GM19351 (cell line): ENCODE results near the gene BANK1.

ENCODE experiments used
- ATAC-seq: cut with Tn5 transposase; IDR thresholded peaks from one replicate; pipeline ENCODE4 v1.9.1; 2021; ENCODE audit warnings: mild to moderate bottlenecking, moderate library complexity; ENCODE audit not compliant: unreplicated experiment

The BANK1 gene

DNA sequence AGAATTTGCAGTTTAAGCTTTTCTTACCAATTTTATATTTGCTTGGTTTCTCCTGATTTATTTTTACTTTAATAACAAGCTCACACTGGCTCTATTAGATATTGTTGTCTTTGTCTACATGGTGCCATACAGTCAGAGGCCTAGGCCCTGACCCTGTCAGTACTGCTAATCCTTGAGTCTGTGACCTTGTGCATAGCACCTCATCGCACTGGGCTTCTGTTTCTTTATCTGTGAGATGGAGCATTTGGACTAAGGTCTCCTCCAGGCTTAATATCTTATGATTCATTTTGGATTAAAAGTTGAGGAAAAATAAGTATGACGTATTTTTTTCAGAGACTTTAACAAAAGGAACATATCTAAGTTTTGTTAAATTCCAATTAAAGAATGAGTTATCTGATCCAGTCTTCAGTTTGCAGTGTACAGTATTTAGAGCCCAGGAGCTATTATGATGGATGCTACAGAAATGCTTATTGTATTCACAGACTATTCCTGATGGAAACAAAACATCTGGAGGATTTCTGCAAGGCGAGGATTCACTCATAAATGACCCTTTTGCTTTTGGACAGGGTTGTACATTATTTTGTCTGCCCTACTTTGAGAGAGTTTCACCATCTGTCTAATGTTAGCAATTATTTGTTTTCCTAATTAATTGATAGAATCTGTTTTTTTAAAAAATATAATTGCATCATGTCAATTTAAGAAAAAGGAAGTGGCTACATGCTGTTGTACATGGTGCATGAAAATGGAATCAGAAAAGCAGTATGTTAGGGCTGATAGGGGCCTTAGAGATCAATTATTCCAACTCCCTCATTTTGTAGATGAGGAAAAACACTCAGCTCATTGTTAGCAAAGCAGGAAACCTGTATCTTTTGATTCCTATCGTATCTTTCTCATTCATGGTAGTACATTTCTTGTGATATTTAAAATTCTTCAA is 203.6 kb downstream of the BANK1 start:
- ATAC-seq, result no peak

- peak; percentile 97 for ATAC-seq
Measured at GRCh38 chr4:102007959-102008425, 217.5 kb downstream of the BANK1 start.

DNA sequence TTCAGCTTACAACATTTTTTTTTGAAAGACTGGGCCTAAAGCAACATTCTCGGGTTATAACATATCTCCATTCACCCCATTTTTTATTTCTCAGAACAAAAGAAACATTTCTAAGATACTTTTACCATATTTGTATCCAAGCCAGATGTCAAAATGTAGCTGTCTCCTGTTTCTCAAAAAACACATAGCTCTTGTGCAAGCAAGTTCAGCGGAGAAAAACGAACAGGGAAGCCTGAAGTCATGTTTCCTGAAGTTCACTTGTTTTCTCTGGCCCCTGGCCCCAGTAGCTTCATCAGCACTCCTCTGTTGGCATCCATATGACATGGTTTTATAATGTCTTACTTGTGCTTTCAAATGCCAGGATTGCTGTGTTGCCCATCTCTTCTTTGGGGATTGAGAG is 218.2 kb downstream of the BANK1 start:
- ATAC-seq, result no peak

DNA sequence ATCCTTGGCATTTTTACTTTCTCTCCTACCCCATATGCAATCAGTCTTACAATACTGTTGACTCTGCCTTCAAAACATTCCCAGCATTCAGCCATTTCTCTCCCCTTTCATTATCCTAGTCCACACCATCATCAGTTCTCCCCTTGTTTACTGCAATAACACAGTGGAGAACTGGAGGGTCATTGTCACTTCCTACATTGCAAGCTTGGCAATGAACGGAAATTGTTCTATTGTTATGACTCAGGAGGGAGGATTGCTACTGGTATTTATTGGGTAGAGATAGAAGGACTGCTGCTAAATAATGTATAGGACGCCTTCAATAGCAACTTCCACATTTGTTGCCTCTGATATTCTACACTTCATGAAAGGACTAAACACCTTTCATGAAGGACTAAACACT is 231.8 kb downstream of the BANK1 start:
- ATAC-seq, result no peak

- ATAC-seq, result no peak
Measured at GRCh38 chr4:102027961-102028360, 237.4 kb downstream of the BANK1 start.

DNA sequence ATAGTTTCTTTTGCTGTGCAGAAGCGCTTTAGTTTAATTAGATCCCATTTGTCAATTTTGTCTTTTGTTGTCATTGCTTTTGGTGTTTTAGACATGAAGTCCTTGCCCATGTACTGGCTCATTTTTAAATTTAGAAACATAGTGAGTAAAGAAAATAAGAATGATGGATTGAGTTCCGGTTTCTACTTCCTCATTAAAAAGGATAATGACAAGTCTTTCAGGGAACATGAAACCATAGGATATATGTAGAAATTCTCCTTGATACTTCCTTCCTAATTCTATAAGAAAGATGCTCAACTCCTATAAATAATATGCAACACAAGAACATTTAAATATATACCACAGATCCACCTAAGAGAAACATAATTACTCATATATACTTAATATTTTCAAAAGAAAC is 240.9 kb downstream of the BANK1 start:
- ATAC-seq, result no peak

DNA sequence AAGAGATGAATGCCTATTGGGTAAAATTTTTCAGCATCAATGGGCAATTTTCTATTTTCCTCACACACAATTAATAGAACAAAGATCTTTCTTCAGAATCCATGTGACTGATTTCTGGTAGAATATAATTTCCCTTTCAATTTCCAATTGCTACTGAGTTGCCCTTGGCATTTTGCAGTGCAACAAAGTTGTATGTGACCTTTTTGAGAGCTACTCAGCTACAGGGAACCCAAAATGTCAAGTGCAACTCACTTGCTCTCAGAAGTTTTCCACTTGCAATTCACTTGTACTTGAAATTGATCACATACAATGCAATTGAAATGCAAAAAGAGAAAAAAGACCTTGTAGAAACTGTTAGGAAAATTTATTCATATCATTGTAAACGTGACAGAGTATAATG is 245.5 kb downstream of the BANK1 start:
- ATAC-seq, result no peak

GRCh38 chr4:102036619-102037376 is 246.3 kb downstream of the BANK1 start:
- ATAC-seq, result no peak

- ATAC-seq, result no peak
Measured at GRCh38 chr4:102037566-102037965, 247.0 kb downstream of the BANK1 start.

GRCh38 chr4:102042871-102043802 is 252.6 kb downstream of the BANK1 start:
- ATAC-seq, result no peak

DNA sequence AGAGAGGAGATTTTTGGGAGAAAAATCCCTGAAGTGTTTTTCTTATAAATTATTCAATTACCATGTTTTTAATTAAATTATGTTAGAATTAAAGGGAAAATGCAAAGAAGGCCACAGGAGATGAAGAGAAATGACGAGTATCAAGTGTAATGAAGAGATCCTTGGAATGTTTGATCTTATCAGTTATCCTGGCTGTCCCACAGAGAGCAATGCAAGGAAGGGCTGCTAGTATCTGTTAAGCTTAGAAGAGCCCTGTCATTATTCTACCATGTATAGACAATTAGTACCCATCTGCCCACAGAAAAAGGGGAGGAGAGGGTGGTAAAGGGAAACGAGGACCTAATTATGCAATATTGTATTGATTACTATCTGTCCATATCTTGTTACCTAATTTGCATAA is 257.1 kb downstream of the BANK1 start:
- ATAC-seq, result no peak

- no peak for ATAC-seq
Measured at GRCh38 chr4:102055805-102056204, 265.3 kb downstream of the BANK1 start.

GRCh38 chr4:102057122-102057521 is 266.6 kb downstream of the BANK1 start:
- no peak for ATAC-seq

DNA sequence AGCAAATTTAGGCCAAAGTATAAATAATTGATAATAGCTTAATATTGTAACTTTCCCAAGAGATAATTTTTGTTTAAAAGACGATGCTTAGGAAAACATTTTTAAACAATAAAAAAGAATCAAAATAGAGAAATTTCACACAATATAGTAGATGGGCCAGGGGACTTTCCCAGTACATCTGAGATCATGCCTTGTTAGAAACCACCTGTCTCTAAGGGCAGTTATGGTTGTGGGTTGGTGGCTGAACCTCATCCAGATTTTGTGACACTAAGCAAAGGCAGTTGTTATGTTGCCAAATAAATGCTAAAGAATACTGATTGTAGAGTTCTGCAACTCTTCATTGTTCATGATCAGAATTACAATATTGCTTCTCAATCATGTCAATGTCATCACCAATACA is 270.6 kb downstream of the BANK1 start:
- ATAC-seq, result peak; percentile 93

DNA sequence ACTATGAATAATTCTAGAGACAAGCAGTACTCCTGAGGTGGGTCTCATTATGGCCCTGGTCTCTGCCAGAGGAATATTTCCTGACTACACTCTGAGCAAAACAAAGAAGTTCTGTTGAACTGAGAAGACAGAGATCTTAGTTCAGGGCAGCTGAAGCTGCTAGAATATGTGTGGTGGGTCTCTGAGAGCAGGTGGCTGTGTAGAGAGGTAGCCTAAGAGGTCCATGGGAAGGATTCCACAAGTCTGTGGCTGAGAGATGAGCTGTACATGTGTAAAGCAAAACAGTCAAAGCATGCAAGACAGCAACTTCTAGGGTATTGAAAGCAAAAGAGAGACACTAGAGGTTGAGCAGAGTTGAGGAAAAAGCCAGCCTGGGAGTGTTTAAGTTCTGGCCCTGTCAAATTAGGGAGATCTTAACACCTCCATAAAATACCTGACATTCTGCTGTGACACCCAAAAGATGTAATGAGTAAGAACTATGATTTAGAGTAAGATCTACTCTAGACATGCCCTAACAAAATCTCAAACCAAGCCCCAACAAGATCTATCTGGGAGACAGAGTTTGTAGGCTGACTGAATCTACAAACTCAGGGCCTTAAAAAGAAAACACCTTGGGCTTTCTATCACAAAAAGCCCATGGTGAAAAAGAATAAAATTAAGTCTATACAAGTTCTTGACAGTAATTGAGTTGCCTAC is 274.4 kb downstream of the BANK1 start:
- ATAC-seq, result no peak

DNA sequence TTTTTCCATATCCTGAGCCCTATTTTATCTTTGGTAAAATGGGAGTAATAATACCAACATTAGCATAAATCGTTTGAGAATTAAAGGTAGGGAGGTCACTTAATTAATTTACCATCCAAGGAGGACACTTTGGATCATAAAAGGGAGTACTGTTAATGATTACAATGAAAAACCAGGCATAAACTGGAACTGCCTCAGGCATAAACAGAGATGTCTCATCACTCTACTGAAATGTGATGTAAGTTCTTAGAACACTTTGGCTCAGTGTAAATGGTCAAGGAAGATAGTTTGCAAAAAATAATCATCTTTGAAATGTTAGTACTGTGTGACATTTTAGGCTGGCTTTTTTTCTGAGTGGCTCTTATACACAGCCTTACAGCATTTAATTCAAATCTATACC is 286.1 kb downstream of the BANK1 start:
- ATAC-seq, result no peak

DNA sequence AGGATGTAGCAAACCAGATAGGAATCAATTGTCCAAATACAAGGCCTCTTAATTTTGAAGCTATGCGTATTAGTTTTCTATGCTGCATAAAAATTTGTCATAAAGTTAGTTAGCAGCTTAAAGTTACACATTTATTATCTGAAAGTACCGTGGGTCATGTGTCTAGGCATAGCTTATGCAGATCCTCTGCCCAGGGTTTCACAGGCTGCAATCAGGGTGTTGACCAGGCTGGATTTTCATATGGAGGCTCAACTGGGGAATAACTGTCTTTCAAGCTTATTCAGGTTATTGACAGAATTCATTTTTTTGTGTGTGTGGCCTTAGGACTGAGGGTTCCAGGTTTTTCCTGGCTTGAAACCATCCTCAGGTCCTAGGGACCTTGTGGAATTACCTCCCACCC is 289.7 kb downstream of the BANK1 start:
- no peak for ATAC-seq

DNA sequence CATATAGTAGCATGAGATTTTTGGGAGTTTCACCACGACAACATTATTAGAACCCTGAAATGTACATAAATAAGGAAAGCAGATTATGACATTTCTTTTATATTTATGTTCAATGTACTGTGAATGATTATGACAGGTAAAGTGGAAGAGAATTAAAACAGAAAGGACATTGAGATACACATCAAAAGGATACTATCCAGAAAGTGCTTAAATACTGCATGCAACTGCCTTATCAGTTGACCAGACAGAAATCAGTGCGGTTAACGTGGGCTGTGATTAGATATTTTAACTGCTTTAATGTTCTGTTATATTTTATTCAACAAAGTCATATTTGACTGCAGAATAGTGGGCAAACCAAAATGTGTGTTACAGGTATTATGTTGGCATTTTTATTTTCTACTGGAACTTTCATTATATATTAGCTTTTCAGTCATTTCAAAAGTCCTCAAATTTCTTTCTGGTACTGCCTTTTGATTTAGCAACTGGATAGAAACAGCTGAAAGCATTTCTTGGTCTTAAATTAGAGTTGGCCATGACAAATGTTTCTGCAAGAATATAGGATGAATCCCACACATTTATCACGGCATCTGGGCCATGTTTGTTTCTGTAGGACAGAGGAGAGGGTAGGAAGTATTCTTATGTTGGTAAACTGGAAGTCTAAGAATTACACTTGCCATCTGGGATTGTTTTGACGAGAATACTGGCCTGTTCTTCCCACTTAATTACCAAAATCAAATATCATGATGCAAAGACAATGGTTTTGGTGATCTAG is 299.5 kb downstream of the BANK1 start:
- ATAC-seq, result no peak

GRCh38 chr4:102091656-102092055 is 301.1 kb downstream of the BANK1 start:
- ATAC-seq, result no peak

GRCh38 chr4:102094481-102094880 is 304.0 kb downstream of the BANK1 start:
- no peak for ATAC-seq
